Natural killer cell (primary cell): ENCODE measurements around the gene DPYD. TPM values are rescaled to one million over a fixed set of nuclear protein-coding genes. Genes with fewer than 3 reads are reported as not detected.

Experiments used
- ATAC-seq, 3 donors: fragments of 150-1000 bp in 2 of 3; fragments of 200-7000 bp in 1 of 3; cut with Tn5 transposase; 1 replicate in 1 of 3; 2 replicates in 2 of 3; pipeline ENCODE4 v1.10.0; 2021; ENCODE audit warnings: mild to moderate bottlenecking in 2 of 3, moderate library complexity in 2 of 3
- DNase-seq, 2 donors: peaks; one replicate each; pipeline versions ENCODE4 v3.0.0 to v3.0.0-alpha.2; 2013 to 2021; ENCODE audit warnings: mixed read lengths in 1 of 2
- H3K27ac ChIP-seq: one replicate; pipeline ENCODE4 v1.5.1; 2013; ENCODE audit warnings: mild to moderate bottlenecking, low read length
- H3K27me3 ChIP-seq: one replicate; pipeline ENCODE4 v1.6.1; 2013; ENCODE audit warnings: low read length; ENCODE audit not compliant: control insufficient read depth, insufficient read depth
- H3K36me3 ChIP-seq: one replicate; pipeline ENCODE4 v1.6.1; 2013; ENCODE audit warnings: low read length; ENCODE audit not compliant: control insufficient read depth, insufficient read depth
- H3K4me1 ChIP-seq: one replicate; pipeline ENCODE4 v1.6.1; 2013; ENCODE audit warnings: low read length; ENCODE audit not compliant: control insufficient read depth, insufficient read depth
- H3K4me3 ChIP-seq: one replicate; pipeline ENCODE4 v1.5.1; 2013; ENCODE audit warnings: low read length
- H3K9me3 ChIP-seq: one replicate; pipeline ENCODE4 v1.6.1; 2013; ENCODE audit warnings: low read length; ENCODE audit not compliant: control insufficient read depth, insufficient read depth
- H3K27ac Mint-ChIP-seq, 2 donors: one replicate each; pipeline ENCODE4 v1.8.0; 2022; ENCODE audit warnings: mild to moderate bottlenecking in 2 of 2, mixed read lengths in 2 of 2, moderate library complexity in 1 of 2
- H3K27me3 Mint-ChIP-seq, 2 donors: one replicate each; pipeline ENCODE4 v1.8.0; 2022; ENCODE audit warnings: low read depth in 2 of 2, mixed read lengths in 2 of 2
- H3K36me3 Mint-ChIP-seq: one replicate; pipeline ENCODE4 v1.8.0; 2022; ENCODE audit warnings: mixed read lengths
- H3K4me1 Mint-ChIP-seq, 2 donors: one replicate each; pipeline ENCODE4 v1.8.0; 2022; ENCODE audit warnings: mixed read lengths in 2 of 2
- H3K4me3 Mint-ChIP-seq: one replicate; pipeline ENCODE4 v1.8.0; 2022; ENCODE audit warnings: mild to moderate bottlenecking, moderate library complexity, mixed read lengths
- H3K9me3 Mint-ChIP-seq, 2 donors: one replicate each; pipeline ENCODE4 v1.8.0; 2022; ENCODE audit warnings: mixed read lengths in 2 of 2
- WGBS: methylation state at CpG from one replicate; pipeline ENCODE4 v1.1.7; 2013; ENCODE audit warnings: missing lambda C conversion rate; ENCODE audit not compliant: insufficient coverage; 5-methylcytosine and 5-hydroxymethylcytosine counted together
- intact Hi-C: fragments of 100-400 bp; cut with micrococcal nuclease; formaldehyde crosslinking; loops from one replicate; pipeline ENCODE4 v1.14.2; 2022
- total RNA-seq, 4 donors: library from RNA; stranded (reverse); fragments of 120-200 nt in 1 of 4; gene quantifications; one replicate each; pipeline versions ENCODE4 v1.2.3 to v1.2.4, GENCODE V29; 2013 to 2022
- TF ChIP-seq, protein P1 (sequence below): fragments of 200-600 bp; IDR thresholded peaks from one replicate; pipeline ENCODE4 v1.8.0; 2022; ENCODE audit warnings: antibody characterized with exemption

DPYD gene
- total RNA-seq, 3 donors from 2014 or later (not counting 1 experiment from before 2014, with no cell fraction given), result 56.6 to 66.7 (median 56.9) TPM

DNA sequence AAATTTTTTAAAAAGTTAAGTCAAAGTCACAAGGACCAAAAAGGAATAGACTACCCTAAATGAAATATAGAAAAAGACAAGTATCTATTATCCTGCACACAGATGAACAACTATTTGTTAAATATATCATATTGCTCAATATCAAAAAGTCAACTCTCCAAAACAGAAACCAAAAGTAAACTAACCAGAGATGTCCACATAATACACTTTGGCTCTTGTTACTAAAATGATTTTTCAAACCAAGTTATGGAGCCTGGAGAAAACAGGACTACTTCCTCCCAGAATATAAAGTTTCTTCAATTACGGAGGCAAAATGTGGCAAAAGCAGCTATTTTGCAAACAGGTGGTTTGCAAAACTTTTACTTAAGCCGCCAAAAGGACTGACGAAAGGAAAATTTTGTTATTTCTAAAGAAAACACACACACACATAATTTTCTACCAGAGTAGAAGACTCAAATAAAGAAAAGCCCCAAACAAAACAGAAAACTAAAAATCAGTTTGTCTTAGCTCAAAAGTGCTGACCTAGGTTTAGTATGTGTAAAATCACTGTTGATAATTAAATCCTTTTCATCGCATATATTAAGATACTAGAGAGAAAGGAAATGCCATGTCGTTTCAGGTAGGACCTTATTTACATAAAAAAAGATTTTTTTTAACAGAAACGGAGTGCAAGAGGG is 1.1 kb downstream of the DPYD start:
- Histone ChIP-seq H3K4me3 (peak overlapping the region; percentile 90), H3K27me3 (no peaks in the 10 kb centered on the region), H3K36me3 (no peaks in the 10 kb centered on the region), H3K27ac (peak overlapping the region; percentile 83), H3K9me3 (no peaks in the 10 kb centered on the region), H3K4me1 (peaks cover 3% of the 10 kb centered on the region)
- Mint-ChIP-seq H3K4me1 (peaks cover 51 to 52% of the 10 kb centered on the region in 2 donors), H3K9me3 (no peaks in the 10 kb centered on the region), H3K27me3 (no peaks in the 10 kb centered on the region), H3K36me3 (no peaks in the 10 kb centered on the region), H3K4me3 (peak overlapping the region; percentile 97), H3K27ac (peak overlapping the region; percentile 91 to 94)
- TF ChIP-seq, protein P1, sequence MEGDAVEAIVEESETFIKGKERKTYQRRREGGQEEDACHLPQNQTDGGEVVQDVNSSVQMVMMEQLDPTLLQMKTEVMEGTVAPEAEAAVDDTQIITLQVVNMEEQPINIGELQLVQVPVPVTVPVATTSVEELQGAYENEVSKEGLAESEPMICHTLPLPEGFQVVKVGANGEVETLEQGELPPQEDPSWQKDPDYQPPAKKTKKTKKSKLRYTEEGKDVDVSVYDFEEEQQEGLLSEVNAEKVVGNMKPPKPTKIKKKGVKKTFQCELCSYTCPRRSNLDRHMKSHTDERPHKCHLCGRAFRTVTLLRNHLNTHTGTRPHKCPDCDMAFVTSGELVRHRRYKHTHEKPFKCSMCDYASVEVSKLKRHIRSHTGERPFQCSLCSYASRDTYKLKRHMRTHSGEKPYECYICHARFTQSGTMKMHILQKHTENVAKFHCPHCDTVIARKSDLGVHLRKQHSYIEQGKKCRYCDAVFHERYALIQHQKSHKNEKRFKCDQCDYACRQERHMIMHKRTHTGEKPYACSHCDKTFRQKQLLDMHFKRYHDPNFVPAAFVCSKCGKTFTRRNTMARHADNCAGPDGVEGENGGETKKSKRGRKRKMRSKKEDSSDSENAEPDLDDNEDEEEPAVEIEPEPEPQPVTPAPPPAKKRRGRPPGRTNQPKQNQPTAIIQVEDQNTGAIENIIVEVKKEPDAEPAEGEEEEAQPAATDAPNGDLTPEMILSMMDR, result no peak
- 0% methylated on average over 4 of the region's 6 CpGs for WGBS
- DNase-seq (peak in 1 of 2 donors; percentile 38), ATAC-seq (no peak)
- intact Hi-C loops, result loop anchor here (5.0 kb wide), 1 partner anchor 72 kb away; no protein-coding TSS in a partner anchor

GRCh38 chr1:97918961-97919360 is 1.9 kb downstream of the DPYD start:
- Histone ChIP-seq H3K27me3 (no peaks in the 10 kb centered on the region), H3K27ac (peak overlapping the region; percentile 83), H3K36me3 (no peaks in the 10 kb centered on the region), H3K9me3 (no peaks in the 10 kb centered on the region), H3K4me1 (peaks cover 3% of the 10 kb centered on the region), H3K4me3 (no peak overlapping the region)
- WGBS, result no CpG with 5 or more reads among the region's 1 CpG
- intact Hi-C loops, result loop anchor here (5.0 kb wide), 1 partner anchor 72 kb away; no protein-coding TSS in a partner anchor
- Mint-ChIP-seq H3K4me1 (peaks cover 56 to 58% of the 10 kb centered on the region in 2 donors), H3K4me3 (peak overlapping the region; percentile 97), H3K27ac (peak overlapping the region; percentile 91 to 94), H3K9me3 (no peaks in the 10 kb centered on the region), H3K36me3 (no peaks in the 10 kb centered on the region), H3K27me3 (no peaks in the 10 kb centered on the region)
- no peak for DNase-seq
- ATAC-seq, result no peak
- TF ChIP-seq, protein P1, result no peak

- Histone ChIP-seq H3K36me3 (no peaks in the 10 kb centered on the region), H3K9me3 (no peaks in the 10 kb centered on the region), H3K4me3 (no peak overlapping the region), H3K4me1 (no peaks in the 10 kb centered on the region), H3K27ac (no peak overlapping the region), H3K27me3 (no peaks in the 10 kb centered on the region)
- TF ChIP-seq, protein P1, result no peak
- WGBS, result 100% methylated on average over 2 of the region's 3 CpGs
- Mint-ChIP-seq H3K4me3 (no peak overlapping the region), H3K9me3 (no peaks in the 10 kb centered on the region), H3K27ac (peak overlapping the region in 1 of 2 donors; percentile 5), H3K27me3 (no peaks in the 10 kb centered on the region), H3K36me3 (no peaks in the 10 kb centered on the region), H3K4me1 (peaks cover 53 to 57% of the 10 kb centered on the region in 2 donors)
- no peak for DNase-seq
- ATAC-seq, result no peak
- intact Hi-C loops, result no loop called here
These were observed 7.2 kb downstream of the DPYD start for GRCh38 chr1:97913506-97914139.
